Uterus (tissue), 2 donors: ENCODE measurements around the gene USP46.

ENCODE experiments used
- CTCF ChIP-seq, 4 experiments: fragments of 200-600 bp in 2 of 4; fragments of 450-650 bp in 2 of 4; sonication (generic) in 2 of 4; IDR thresholded peaks; one replicate each; pipeline ENCODE4 v1.5.1; 2016 to 2019; ENCODE audit warnings: antibody characterized with exemption in 4 of 4, mild to moderate bottlenecking in 2 of 4, moderate library complexity in 1 of 4
- POLR2A ChIP-seq, 2 donors: fragments of 450-650 bp; IDR thresholded peaks; one replicate each; pipeline ENCODE4 v1.6.1; 2016; ENCODE audit warnings: antibody characterized with exemption in 2 of 2, mild to moderate bottlenecking in 1 of 2, moderate library complexity in 1 of 2

- TF ChIP-seq POLR2A (IDR thresholded peaks at IDR 0.05) = no peak
- no peak for TF ChIP-seq CTCF (IDR thresholded peaks at IDR 0.05)
Observed at GRCh38 chr4:52622564-52622963, 36.5 kb downstream of the USP46 start.
